Testis (tissue), 3 donors: ENCODE results near the gene PAQR7. TPM values are rescaled to one million over a fixed set of nuclear protein-coding genes. Genes with fewer than 3 reads are reported as not detected.
A peak's percentile ranks its signal among the peaks of the same experiment; 100 is the strongest.

Experiments used
- DNase-seq: peaks from one replicate; pipeline ENCODE4 v3.0.0-alpha.2; 2019
- H3K27ac ChIP-seq, 2 donors: fragments of 200-600 bp; sonication (generic); one replicate each; pipeline ENCODE4 v1.5.1; 2019
- H3K27me3 ChIP-seq: fragments of 200-600 bp; sonication (generic); one replicate; pipeline ENCODE4 v1.5.1; 2019
- H3K36me3 ChIP-seq: fragments of 200-600 bp; sonication (generic); one replicate; pipeline ENCODE4 v1.5.1; 2017; ENCODE audit warnings: low read depth; ENCODE audit errors: missing control alignments
- H3K4me1 ChIP-seq: fragments of 200-600 bp; sonication (generic); one replicate; pipeline ENCODE4 v1.5.1; 2019
- H3K4me3 ChIP-seq, 2 donors: fragments of 200-600 bp; sonication (generic); one replicate each; pipeline ENCODE4 v1.5.1; 2017 to 2019
- H3K9me3 ChIP-seq: fragments of 200-600 bp; sonication (generic); one replicate; pipeline ENCODE4 v1.5.1; 2017
- CTCF ChIP-seq, 3 experiments: fragments of 450-650 bp in 2 of 3; fragments of 200-600 bp in 1 of 3; sonication (generic) in 1 of 3; IDR thresholded peaks; one replicate each; pipeline ENCODE4 v1.5.1; 2016 to 2019; ENCODE audit warnings: antibody characterized with exemption in 3 of 3, mild to moderate bottlenecking in 2 of 3, moderate library complexity in 1 of 3
- POLR2A ChIP-seq: fragments of 450-650 bp; IDR thresholded peaks from one replicate; pipeline ENCODE4 v1.6.1; 2017; ENCODE audit warnings: antibody characterized with exemption, mild to moderate bottlenecking, moderate library complexity
- WGBS, 2 donors: methylation state at CpG; one replicate each; pipeline ENCODE4 v1.1.5; 2018; 5-methylcytosine and 5-hydroxymethylcytosine counted together
- intact Hi-C: fragments of 100-400 bp; cut with DNase I; formaldehyde crosslinking; loops from one replicate; pipeline ENCODE4 v1.15.1; 2023; ENCODE audit warnings: low total_unique reads
- polyA plus RNA-seq: library from polyadenylated mRNA; stranded (reverse); fragments of 350-450 nt; fragmentation: Illumina TruSeq; extraction: RNeasy Lipid Tissue Mini Kit (QIAGEN cat#74804); gene quantifications from one replicate; pipeline ENCODE4 v1.2.3, GENCODE V29; 2014; ENCODE audit warnings: low read depth, low replicate concordance; ENCODE audit not compliant: insufficient read depth
- total RNA-seq, 2 donors: library from RNA; depleted of rRNA; stranded (reverse); fragments of >200 nt; gene quantifications; one replicate each; pipeline ENCODE4 v1.2.3, GENCODE V29; 2016

PAQR7 gene
- total and polyA plus RNA-seq, 3 donors from 2014 or later: 89.3 to 94.8 (median 92.4) TPM

DNA sequence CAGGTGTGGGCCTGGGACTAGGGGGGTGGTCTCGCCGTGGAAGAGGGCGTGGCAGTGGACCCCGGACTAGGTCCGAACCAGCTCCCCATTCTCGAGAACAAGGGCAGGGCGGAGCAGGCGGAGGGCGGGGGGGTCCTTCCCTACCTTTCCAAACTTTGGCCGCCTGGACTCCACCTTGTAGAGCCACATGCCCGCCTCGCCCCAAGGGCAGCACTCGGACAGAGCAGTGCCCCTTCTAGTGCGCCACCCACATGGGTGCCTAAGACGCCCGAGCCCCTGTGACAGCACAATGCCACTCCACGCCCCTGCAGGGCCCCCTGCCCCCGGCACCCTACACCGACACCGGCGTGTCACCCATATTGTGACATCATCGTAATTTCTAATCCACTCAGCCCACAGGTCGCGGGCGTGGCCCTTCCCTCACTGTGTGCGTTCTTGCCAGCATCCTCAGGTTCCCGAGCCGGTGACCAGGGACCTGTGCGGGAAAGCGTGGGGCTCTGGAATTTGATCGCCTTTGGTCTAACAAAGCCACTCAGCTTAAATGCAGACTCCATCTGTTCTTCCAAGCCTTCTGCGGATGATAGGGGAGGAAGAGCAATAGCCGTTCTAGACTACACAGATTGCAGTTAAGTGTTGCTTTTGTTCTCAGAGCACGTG lies 31.3 kb upstream of the PAQR7 start:
- peak overlapping the region; percentile 48 to 91 for H3K27ac ChIP-seq
- intact Hi-C loops: no loop called here
- H3K27me3 ChIP-seq: no peaks in the 10 kb centered on the region
- peaks cover 10% of the 10 kb centered on the region for H3K4me1 ChIP-seq
- H3K4me3 ChIP-seq: peak overlapping the region; percentile 82 to 83
- TF ChIP-seq CTCF (IDR thresholded peaks at IDR 0.05) (no peak), POLR2A (no peak)
- 1 to 11% methylated on average over 17 to 33 of the region's 34 CpGs for WGBS, 2 donors
- H3K36me3 ChIP-seq: no peaks in the 10 kb centered on the region
- peak; percentile 52 for DNase-seq
- H3K9me3 ChIP-seq: no peaks in the 10 kb centered on the region

DNA sequence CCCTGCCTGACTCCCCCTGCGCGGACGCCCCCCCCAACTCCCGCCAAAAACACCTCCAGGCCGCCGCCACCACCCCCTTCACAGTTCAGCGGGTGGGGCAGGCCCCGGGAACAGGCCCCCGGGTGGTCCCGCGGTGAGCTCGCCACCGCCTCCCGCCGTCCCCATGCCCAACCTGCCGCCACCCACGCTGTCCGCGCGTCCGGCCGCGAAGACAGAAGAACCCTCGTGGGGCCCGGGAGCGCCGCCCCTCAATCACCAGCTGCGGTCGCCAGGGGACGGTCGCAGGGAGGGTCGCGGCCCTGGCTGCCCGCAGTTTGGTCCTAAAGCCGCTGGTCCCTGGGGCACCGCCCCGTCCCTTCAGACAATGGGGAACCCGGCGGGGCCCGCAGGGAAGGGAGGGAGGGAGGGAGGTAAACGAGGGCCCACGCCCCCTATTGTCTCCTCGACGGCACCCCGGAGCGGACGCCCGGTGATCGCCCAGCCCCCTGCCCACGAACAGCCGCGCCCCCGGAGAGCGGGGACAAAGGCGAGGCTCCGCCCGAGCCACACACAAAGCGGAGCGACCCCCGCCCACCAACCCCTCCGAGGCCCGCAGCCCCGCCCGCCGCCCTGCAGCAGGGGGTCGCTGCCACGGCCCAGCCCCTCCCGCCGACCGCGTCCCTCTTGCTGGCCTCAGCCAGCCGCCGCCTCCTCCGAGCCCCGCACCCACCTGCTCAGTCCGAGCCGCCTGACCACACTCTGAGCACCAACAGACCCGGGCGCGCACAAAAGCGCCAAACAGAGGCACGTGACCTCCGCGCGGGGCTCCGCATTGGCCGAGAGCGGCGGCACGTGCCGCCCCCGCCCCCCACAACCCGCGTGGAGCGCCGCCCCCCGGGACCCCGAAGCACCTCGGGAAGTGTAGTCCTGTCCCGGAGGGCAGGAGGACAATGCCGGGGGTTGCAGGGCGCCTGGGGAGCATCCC lies 30.5 kb upstream of the PAQR7 start, which contains the start of gene STMN1:
STMN1 (minus strand) TSS at position 740 of the 964 bp plus-strand sequence. CDS start 1,743 bp downstream, outside the sequence.
- WGBS, 2 donors: 0% methylated on average over 10 to 73 of the region's 102 CpGs
- intact Hi-C loops: no loop called here
- peak within 1 kb of the TSS; percentile 82 to 83 for H3K4me3 ChIP-seq
- no peaks in the 10 kb centered on the region for H3K9me3 ChIP-seq
- H3K27ac ChIP-seq: peak within 1 kb of the TSS; percentile 48 to 91
- no peaks in the 10 kb centered on the region for H3K36me3 ChIP-seq
- H3K27me3 ChIP-seq: no peaks in the 10 kb centered on the region
- TF ChIP-seq POLR2A: peak; percentile 85
- no peak for TF ChIP-seq CTCF (IDR thresholded peaks at IDR 0.05)
- peaks cover 10% of the 10 kb centered on the region for H3K4me1 ChIP-seq
- peak; percentile 96 for DNase-seq

GRCh38 chr1:25904943-25905679 lies 29.6 kb upstream of the PAQR7 start:
- WGBS, 2 donors: 1 to 3% methylated on average over 16 to 34 of the region's 34 CpGs
- Histone ChIP-seq H3K36me3 (no peaks in the 10 kb centered on the region), H3K27ac (peak overlapping the region; percentile 48 to 91), H3K4me1 (peaks cover 14% of the 10 kb centered on the region), H3K9me3 (no peaks in the 10 kb centered on the region), H3K4me3 (peak overlapping the region; percentile 82 to 83), H3K27me3 (no peaks in the 10 kb centered on the region)
- no peak for TF ChIP-seq CTCF (IDR thresholded peaks at IDR 0.05)
- TF ChIP-seq POLR2A: no peak
- peak; percentile 98 for DNase-seq
- intact Hi-C loops: no loop called here

DNA sequence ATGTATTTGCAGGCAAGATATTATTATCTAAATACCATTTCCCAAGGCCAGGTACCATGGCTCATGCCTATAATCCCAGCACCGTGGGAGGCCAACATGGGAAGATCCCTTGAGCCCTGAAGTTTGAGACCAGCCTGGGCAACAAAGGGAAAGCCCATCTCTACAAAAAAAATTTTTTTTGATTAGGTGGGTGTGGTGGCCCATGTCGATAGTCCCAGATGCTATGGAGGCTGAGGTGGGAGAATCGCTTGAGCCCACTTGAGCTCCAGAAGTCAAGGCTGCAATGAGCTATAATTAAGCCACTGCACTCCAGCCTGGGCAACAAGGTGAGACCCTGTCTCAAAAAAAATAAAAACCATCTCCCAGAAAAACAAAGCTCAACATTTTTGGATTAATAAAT lies 28.5 kb upstream of the PAQR7 start:
- no peak for TF ChIP-seq CTCF (IDR thresholded peaks at IDR 0.05)
- no peak for TF ChIP-seq POLR2A
- Histone ChIP-seq H3K27me3 (no peaks in the 10 kb centered on the region), H3K36me3 (no peaks in the 10 kb centered on the region), H3K4me3 (no peak overlapping the region), H3K4me1 (peaks cover 21% of the 10 kb centered on the region), H3K9me3 (no peaks in the 10 kb centered on the region), H3K27ac (no peak overlapping the region)
- intact Hi-C loops: no loop called here
- 58 to 70% methylated on average over 3 of the region's 3 CpGs for WGBS, 2 donors
- DNase-seq: no peak
